Smooth muscle cell (in vitro differentiated cells): Measurements from ENCODE around the gene CHML. TPM values are rescaled to one million over a fixed set of nuclear protein-coding genes. Genes with fewer than 3 reads are reported as not detected.
A peak's percentile ranks its signal among the peaks of the same experiment; 100 is the strongest.

Experiments used
- DNase-seq: peaks from one replicate; lab custom pipeline; 2025; ENCODE audit not compliant: unreplicated experiment; lab: John Stamatoyannopoulos, UW
- H2AFZ ChIP-seq: fragments of 200-600 bp; sonication (generic); 2 replicates; pipeline ENCODE4 v1.6.0; 2016; ENCODE audit warnings: antibody characterized with exemption, low read depth, mild to moderate bottlenecking
- H3F3A ChIP-seq: fragments of 200-600 bp; sonication (generic); 2 replicates; pipeline ENCODE4 v1.6.0; 2017; ENCODE audit warnings: antibody characterized with exemption, low read depth
- H3K27ac ChIP-seq: fragments of 200-600 bp; sonication (generic); 2 replicates; pipeline ENCODE4 v1.5.1; 2016; ENCODE audit warnings: low read depth, mild to moderate bottlenecking
- H3K27me3 ChIP-seq: fragments of 200-600 bp; sonication (generic); 2 replicates; pipeline ENCODE4 v1.6.1; 2016; ENCODE audit warnings: low read depth, mild to moderate bottlenecking
- H3K36me3 ChIP-seq: fragments of 200-600 bp; sonication (generic); 2 replicates; pipeline ENCODE4 v1.5.1; 2016; ENCODE audit warnings: low read depth
- H3K4me1 ChIP-seq: fragments of 200-600 bp; sonication (generic); 2 replicates; pipeline ENCODE4 v1.5.1; 2016; ENCODE audit warnings: low read depth
- H3K4me2 ChIP-seq: fragments of 200-600 bp; sonication (generic); 2 replicates; pipeline ENCODE4 v1.6.0; 2016; ENCODE audit warnings: mild to moderate bottlenecking
- H3K4me3 ChIP-seq: fragments of 200-600 bp; sonication (generic); 2 replicates; pipeline ENCODE4 v1.5.1; 2016; ENCODE audit warnings: mild to moderate bottlenecking
- H3K79me2 ChIP-seq: fragments of 200-600 bp; sonication (generic); 2 replicates; pipeline ENCODE4 v1.6.0; 2016; ENCODE audit warnings: low read depth, mild to moderate bottlenecking
- H3K9ac ChIP-seq: fragments of 200-600 bp; sonication (generic); 2 replicates; pipeline ENCODE4 v1.6.0; 2016; ENCODE audit warnings: low read depth
- H3K9me3 ChIP-seq: fragments of 200-600 bp; sonication (generic); replicated peaks from 2 replicates; pipeline ENCODE4 v1.5.1; 2016; ENCODE audit warnings: low read depth
- H4K20me1 ChIP-seq: fragments of 200-600 bp; sonication (generic); 2 replicates; pipeline ENCODE4 v1.6.0; 2016; ENCODE audit warnings: low read depth
- CTCF ChIP-seq: fragments of 200-600 bp; sonication (generic); IDR thresholded peaks from 2 replicates; pipeline ENCODE4 v1.5.1; 2017; ENCODE audit warnings: borderline replicate concordance, mild to moderate bottlenecking, antibody characterized with exemption; ENCODE audit not compliant: insufficient read depth, poor library complexity, severe bottlenecking
- WGBS: methylation state at CpG from one replicate; pipeline ENCODE4 v1.1.7; 2016; ENCODE audit warnings: low lambda C conversion rate; 5-methylcytosine and 5-hydroxymethylcytosine counted together
- polyA plus RNA-seq: library from polyadenylated mRNA; unstranded; fragments of >200 nt; fragmentation: Nextera tagmentation; extraction: Ambion mirVana; gene quantifications from 2 replicates; pipeline ENCODE4 v1.2.1, GENCODE V29; 2016
- total RNA-seq: library from RNA; depleted of rRNA; stranded (reverse); fragments of >200 nt; gene quantifications from 2 replicates; pipeline ENCODE4 v1.2.3, GENCODE V29; 2014

Gene CHML
- total and polyA plus RNA-seq, 2 experiments from 2014 or later: 2.3 to 11.3 TPM

GRCh38 chr1:241606544-241606943 is 33.6 kb downstream of the CHML start:
- TF ChIP-seq CTCF: no peak
- Histone ChIP-seq H3K36me3 (no peaks in the 10 kb centered on the region), H3K9me3 (no peaks in the 10 kb centered on the region), H3K79me2 (no peaks in the 10 kb centered on the region), H2AFZ (no peak overlapping the region), H3K27ac (peak overlapping the region; percentile 34), H3K4me2 (no peak overlapping the region), H3K27me3 (no peaks in the 10 kb centered on the region), H4K20me1 (no peaks in the 10 kb centered on the region), H3K9ac (no peak overlapping the region), H3K4me1 (no peaks in the 10 kb centered on the region), H3K4me3 (no peak overlapping the region), H3F3A (no peaks in the 10 kb centered on the region)
- DNase-seq: no peak
- WGBS: 65% methylated on average over 5 of the region's 5 CpGs

- Histone ChIP-seq H3K79me2 (no peaks in the 10 kb centered on the region), H3K4me1 (no peaks in the 10 kb centered on the region), H3K9ac (no peak overlapping the region), H3K27ac (no peak overlapping the region), H3K36me3 (no peaks in the 10 kb centered on the region), H4K20me1 (no peaks in the 10 kb centered on the region), H3K9me3 (no peaks in the 10 kb centered on the region), H3K4me2 (no peak overlapping the region), H2AFZ (no peak overlapping the region), H3F3A (no peaks in the 10 kb centered on the region), H3K4me3 (no peak overlapping the region), H3K27me3 (no peaks in the 10 kb centered on the region)
- 71% methylated on average over 9 of the region's 9 CpGs for WGBS
- no peak for DNase-seq
- peak; percentile 13 for TF ChIP-seq CTCF
These were observed 34.9 kb downstream of the CHML start for GRCh38 chr1:241605146-241605805.

- Histone ChIP-seq H3K36me3 (no peaks in the 10 kb centered on the region), H4K20me1 (no peaks in the 10 kb centered on the region), H3K27me3 (no peaks in the 10 kb centered on the region), H3K4me1 (no peaks in the 10 kb centered on the region), H3K4me2 (no peak overlapping the region), H3K9me3 (no peaks in the 10 kb centered on the region), H2AFZ (no peak overlapping the region), H3K27ac (no peak overlapping the region), H3K79me2 (no peaks in the 10 kb centered on the region), H3F3A (no peaks in the 10 kb centered on the region), H3K9ac (no peak overlapping the region), H3K4me3 (no peak overlapping the region)
- no peak for TF ChIP-seq CTCF
- WGBS: 85% methylated on average over 3 of the region's 3 CpGs
- no peak for DNase-seq
These were observed 36.4 kb downstream of the CHML start for GRCh38 chr1:241603731-241604245.

- no peaks in the 10 kb centered on the region for H3K79me2 ChIP-seq
- H3K27ac ChIP-seq: peak overlapping the region; percentile 43
- no peaks in the 10 kb centered on the region for H3F3A ChIP-seq
- H3K9me3 ChIP-seq: no peaks in the 10 kb centered on the region
- no peaks in the 10 kb centered on the region for H3K4me1 ChIP-seq
- DNase-seq: no peak
- H2AFZ ChIP-seq: no peak overlapping the region
- no peak overlapping the region for H3K4me3 ChIP-seq
- H3K36me3 ChIP-seq: no peaks in the 10 kb centered on the region
- 0% methylated on average over 2 of the region's 2 CpGs for WGBS
- H3K4me2 ChIP-seq: peak overlapping the region; percentile 6
- no peaks in the 10 kb centered on the region for H3K27me3 ChIP-seq
- no peaks in the 10 kb centered on the region for H4K20me1 ChIP-seq
- H3K9ac ChIP-seq: no peak overlapping the region
- TF ChIP-seq CTCF: no peak
These were observed 39.7 kb downstream of the CHML start for GRCh38 chr1:241600496-241600901.
